K562 (cell line): ENCODE measurements around the gene ATP5PD. TPM values are rescaled to one million over a fixed set of nuclear protein-coding genes. Genes with fewer than 3 reads are reported as not detected.

ENCODE experiments used
- BCOR ChIP-seq: fragments of 450-650 bp; IDR thresholded peaks from 2 replicates; pipeline ENCODE4 v1.6.1; 2016
- C11orf30 ChIP-seq: fragments of 450-650 bp; IDR thresholded peaks from 2 replicates; pipeline ENCODE4 v1.6.1; 2016; ENCODE audit warnings: low read depth, mild to moderate bottlenecking
- CBFA2T3 ChIP-seq: fragments of 450-650 bp; IDR thresholded peaks from 2 replicates; pipeline ENCODE4 v1.6.1; 2017
- ETV6 ChIP-seq, 3 experiments: fragments of 150-350 bp in 1 of 3; sonication (generic) in 1 of 3; formaldehyde crosslinking in 1 of 3; IDR thresholded peaks; 2 replicates each; pipeline versions ENCODE4 v1.6.1 to v1.8.0; 2014 to 2022; ENCODE audit warnings: borderline replicate concordance in 2 of 3, low read depth in 2 of 3, antibody characterized with exemption in 1 of 3, low read length in 1 of 3, mild to moderate bottlenecking in 1 of 3, missing genetic modification reagents in 1 of 3
- HINFP ChIP-seq: fragments of 450-650 bp; conservative IDR thresholded peaks from 2 replicates; pipeline ENCODE4 v1.6.1; 2016; ENCODE audit warnings: missing genetic modification characterization, low read depth, mild to moderate bottlenecking, control low read depth, missing compliant biosample characterization
- MTA1 ChIP-seq: fragments of 450-650 bp; IDR thresholded peaks from 2 replicates; pipeline ENCODE4 v1.6.1; 2017; ENCODE audit warnings: borderline replicate concordance
- NCOA4 ChIP-seq: fragments of 450-650 bp; IDR thresholded peaks from 2 replicates; pipeline ENCODE4 v1.6.1; 2018; ENCODE audit warnings: mild to moderate bottlenecking; ENCODE audit not compliant: partially characterized antibody
- NEUROD1 ChIP-seq: fragments of 150-350 bp; IDR thresholded peaks from 2 replicates; pipeline ENCODE4 v1.6.1; 2014; ENCODE audit warnings: borderline replicate concordance, low read length, low read depth; ENCODE audit not compliant: partially characterized antibody
- PHB2 ChIP-seq: fragments of 450-650 bp; IDR thresholded peaks from 2 replicates; pipeline ENCODE4 v1.6.1; 2017; ENCODE audit warnings: low read depth
- RAD21 ChIP-seq, 2 experiments: fragments of 250-450 bp in 1 of 2; fragments of 450-650 bp in 1 of 2; sonication (Bioruptor Pico) in 1 of 2; formaldehyde crosslinking in 1 of 2; IDR thresholded peaks in 1 of 2; conservative IDR thresholded peaks in 1 of 2; 2 replicates each; pipeline versions ENCODE4 v1.4.0 to v1.8.0; 2020 to 2022; ENCODE audit warnings: mild to moderate bottlenecking in 2 of 2, moderate library complexity in 1 of 2
- RHOXF2B ChIP-seq: fragments of 250-450 bp; sonication (Bioruptor Pico); conservative IDR thresholded peaks from 2 replicates; pipeline ENCODE4 v1.5.1; 2021
- SAFB2 ChIP-seq: fragments of 200-400 bp; formaldehyde crosslinking; IDR thresholded peaks from 2 replicates; pipeline ENCODE4 v1.6.1; 2018; ENCODE audit warnings: borderline replicate concordance, low read length, low read depth, moderate library complexity; ENCODE audit not compliant: severe bottlenecking
- SUPT5H ChIP-seq: fragments of 450-650 bp; IDR thresholded peaks from 2 replicates; pipeline ENCODE4 v1.6.1; 2016
- TBL1XR1 ChIP-seq, 2 experiments: IDR thresholded peaks; 2 replicates each; pipeline ENCODE4 v1.6.1; 2012; ENCODE audit warnings: improper control_type of control experiment in 2 of 2, low read length in 2 of 2, mild to moderate bottlenecking in 1 of 2
- TRIM28 ChIP-seq: fragments of 450-650 bp; IDR thresholded peaks from 2 replicates; pipeline ENCODE4 v1.6.1; 2017
- TSC22D4 ChIP-seq: fragments of 450-650 bp; IDR thresholded peaks from 2 replicates; pipeline ENCODE4 v1.6.1; 2016; ENCODE audit warnings: missing genetic modification characterization, missing biosample characterization, control low read depth
- ZMIZ1 ChIP-seq, 2 experiments: fragments of 150-350 bp in 1 of 2; IDR thresholded peaks; 2 replicates each; pipeline ENCODE4 v1.6.1; 2012 to 2016; ENCODE audit warnings: low read depth in 2 of 2, low read length in 2 of 2, mild to moderate bottlenecking in 1 of 2, moderate library complexity in 1 of 2
- polyA plus RNA-seq, 8 experiments: library from polyadenylated mRNA; depleted of rRNA in 4 of 8; stranded (reverse) in 5 of 8; unstranded in 3 of 8; fragments of >200 nt; fragmentation: Nextera tagmentation in 2 of 8; fragmentation: Illumina TruSeq in 1 of 8; extraction: Ambion mirVana in 2 of 8; extraction: Trizol in 1 of 8; gene quantifications; 2 replicates each; pipeline versions ENCODE4 v1.2.1 to v1.2.3, GENCODE V29; 2011 to 2014; ENCODE audit warnings: inconsistent platforms in 1 of 8, missing spikeins in 1 of 8
- total RNA-seq, 7 experiments: library from RNA; depleted of rRNA in 6 of 7; stranded (reverse); fragments of >200 nt in 6 of 7; fragmentation: Illumina TruSeq in 2 of 7; extraction: Trizol in 2 of 7; gene quantifications; 2 replicates each; pipeline versions ENCODE4 v1.2.1 to v1.2.3, GENCODE V29; 2011 to 2021; ENCODE audit warnings: low replicate concordance in 1 of 7
- TF ChIP-seq, protein P1 (sequence below): fragments of 200-800 bp; sonication (Bioruptor generic); IDR thresholded peaks from 2 replicates; pipeline ENCODE4 v1.6.1; 2016; ENCODE audit warnings: missing genetic modification characterization, missing compliant biosample characterization

Gene ATP5PD
- total and polyA plus RNA-seq, 9 of the 15 experiments (the other 6 are each of a cell fraction or from before 2014, with no cell fraction given), result 271 to 828 (median 432) TPM

- TF ChIP-seq ZMIZ1 (IDR thresholded peaks at IDR 0.05; ENCODE audit: low read depth in 2 of 2, low read length in 2 of 2), result peak in 1 of 2 experiments; percentile 39; a peak in 1 of 4 replicates
- TF ChIP-seq MTA1, result peak; percentile 59; the same call in 1 of the 2 replicates
- TF ChIP-seq TRIM28, result peak; percentile 42; the same call in 1 of the 2 replicates
- no peak for TF ChIP-seq NCOA4
- peak; percentile 58 for TF ChIP-seq CBFA2T3
- no peak for TF ChIP-seq TSC22D4 (tag)
- TF ChIP-seq C11orf30, result peak; percentile 87
- no peak for TF ChIP-seq PHB2
- peak; percentile 88 for TF ChIP-seq BCOR
- peak in 1 of 2 experiments; percentile 41; a peak in 2 of 4 replicates for TF ChIP-seq RAD21 (CRISPR knock-in tag; conservative IDR thresholded peaks at IDR 0.05 in 1 of 2, IDR thresholded peaks at IDR 0.05 in 1 of 2)
- TF ChIP-seq TBL1XR1 (IDR thresholded peaks at IDR 0.05; ENCODE audit: low read length in 2 of 2), result peak in 1 of 2 experiments; percentile 87; a peak in 2 of 4 replicates
- peak; percentile 86 for TF ChIP-seq NEUROD1
- TF ChIP-seq SAFB2, result no peak
- TF ChIP-seq, protein P1, sequence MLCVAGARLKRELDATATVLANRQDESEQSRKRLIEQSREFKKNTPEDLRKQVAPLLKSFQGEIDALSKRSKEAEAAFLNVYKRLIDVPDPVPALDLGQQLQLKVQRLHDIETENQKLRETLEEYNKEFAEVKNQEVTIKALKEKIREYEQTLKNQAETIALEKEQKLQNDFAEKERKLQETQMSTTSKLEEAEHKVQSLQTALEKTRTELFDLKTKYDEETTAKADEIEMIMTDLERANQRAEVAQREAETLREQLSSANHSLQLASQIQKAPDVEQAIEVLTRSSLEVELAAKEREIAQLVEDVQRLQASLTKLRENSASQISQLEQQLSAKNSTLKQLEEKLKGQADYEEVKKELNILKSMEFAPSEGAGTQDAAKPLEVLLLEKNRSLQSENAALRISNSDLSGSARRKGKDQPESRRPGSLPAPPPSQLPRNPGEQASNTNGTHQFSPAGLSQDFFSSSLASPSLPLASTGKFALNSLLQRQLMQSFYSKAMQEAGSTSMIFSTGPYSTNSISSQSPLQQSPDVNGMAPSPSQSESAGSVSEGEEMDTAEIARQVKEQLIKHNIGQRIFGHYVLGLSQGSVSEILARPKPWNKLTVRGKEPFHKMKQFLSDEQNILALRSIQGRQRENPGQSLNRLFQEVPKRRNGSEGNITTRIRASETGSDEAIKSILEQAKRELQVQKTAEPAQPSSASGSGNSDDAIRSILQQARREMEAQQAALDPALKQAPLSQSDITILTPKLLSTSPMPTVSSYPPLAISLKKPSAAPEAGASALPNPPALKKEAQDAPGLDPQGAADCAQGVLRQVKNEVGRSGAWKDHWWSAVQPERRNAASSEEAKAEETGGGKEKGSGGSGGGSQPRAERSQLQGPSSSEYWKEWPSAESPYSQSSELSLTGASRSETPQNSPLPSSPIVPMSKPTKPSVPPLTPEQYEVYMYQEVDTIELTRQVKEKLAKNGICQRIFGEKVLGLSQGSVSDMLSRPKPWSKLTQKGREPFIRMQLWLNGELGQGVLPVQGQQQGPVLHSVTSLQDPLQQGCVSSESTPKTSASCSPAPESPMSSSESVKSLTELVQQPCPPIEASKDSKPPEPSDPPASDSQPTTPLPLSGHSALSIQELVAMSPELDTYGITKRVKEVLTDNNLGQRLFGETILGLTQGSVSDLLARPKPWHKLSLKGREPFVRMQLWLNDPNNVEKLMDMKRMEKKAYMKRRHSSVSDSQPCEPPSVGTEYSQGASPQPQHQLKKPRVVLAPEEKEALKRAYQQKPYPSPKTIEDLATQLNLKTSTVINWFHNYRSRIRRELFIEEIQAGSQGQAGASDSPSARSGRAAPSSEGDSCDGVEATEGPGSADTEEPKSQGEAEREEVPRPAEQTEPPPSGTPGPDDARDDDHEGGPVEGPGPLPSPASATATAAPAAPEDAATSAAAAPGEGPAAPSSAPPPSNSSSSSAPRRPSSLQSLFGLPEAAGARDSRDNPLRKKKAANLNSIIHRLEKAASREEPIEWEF (CRISPR knock-in tag), result no peak
- no peak; a peak in 1 of 4 replicates for TF ChIP-seq ETV6 (IDR thresholded peaks at IDR 0.05; ENCODE audit: borderline replicate concordance in 1 of 2, low read depth in 2 of 2, low read length in 1 of 2)
- TF ChIP-seq ETV6 (CRISPR knock-in tag; IDR thresholded peaks at IDR 0.05; ENCODE audit: borderline replicate concordance), result no peak
- no peak for TF ChIP-seq HINFP
- no peak for TF ChIP-seq RHOXF2B (CRISPR knock-in tag)
- TF ChIP-seq SUPT5H, result 0 out of 2 replicates have a peak, but pooled peaks have one; percentile 42
Measured at GRCh38 chr17:75096082-75096625, 49.4 kb upstream of the ATP5PD start (continued).
